ENCODE measurements around the gene PPP3CA.

- TF ChIP-seq POLR2A (IDR thresholded peaks at IDR 0.05) (no peak), CTCF (IDR thresholded peaks at IDR 0.05) (no peak)
Observed at GRCh38 chr4:101211146-101211553, 136.2 kb downstream of the PPP3CA start.

All from Peyer's patch (tissue), 4 donors.